Adipocyte (in vitro differentiated cells): ENCODE measurements around the gene TRIM2.

Source experiments
- DNase-seq: peaks from one replicate; pipeline ENCODE4 v3.0.0-alpha.2; 2015; ENCODE audit warnings: low read depth
- H3K27me3 ChIP-seq: replicated peaks from 2 replicates; pipeline ENCODE4 v1.7.0; 2013; ENCODE audit warnings: mild to moderate bottlenecking, low read length, moderate library complexity; ENCODE audit not compliant: control insufficient read depth, insufficient read depth
- H3K36me3 ChIP-seq: 2 replicates; pipeline ENCODE4 v1.7.0; 2013; ENCODE audit warnings: low read length, mild to moderate bottlenecking, moderate library complexity; ENCODE audit not compliant: control insufficient read depth, insufficient read depth, severe bottlenecking
- H3K4me1 ChIP-seq: 2 replicates; pipeline ENCODE4 v1.7.0; 2013; ENCODE audit warnings: mild to moderate bottlenecking, low read length, moderate library complexity; ENCODE audit not compliant: control insufficient read depth, insufficient read depth
- H3K4me3 ChIP-seq: 2 replicates; pipeline ENCODE4 v1.7.0; 2013; ENCODE audit warnings: mild to moderate bottlenecking, low read length, moderate library complexity
- H3K9ac ChIP-seq: 2 replicates; pipeline ENCODE4 v1.7.0; 2013; ENCODE audit warnings: mild to moderate bottlenecking, low read length, moderate library complexity
- H3K9me3 ChIP-seq: 2 replicates; pipeline ENCODE4 v1.7.0; 2013; ENCODE audit warnings: mild to moderate bottlenecking, low read length, moderate library complexity; ENCODE audit not compliant: control insufficient read depth

TRIM2 gene

DNA sequence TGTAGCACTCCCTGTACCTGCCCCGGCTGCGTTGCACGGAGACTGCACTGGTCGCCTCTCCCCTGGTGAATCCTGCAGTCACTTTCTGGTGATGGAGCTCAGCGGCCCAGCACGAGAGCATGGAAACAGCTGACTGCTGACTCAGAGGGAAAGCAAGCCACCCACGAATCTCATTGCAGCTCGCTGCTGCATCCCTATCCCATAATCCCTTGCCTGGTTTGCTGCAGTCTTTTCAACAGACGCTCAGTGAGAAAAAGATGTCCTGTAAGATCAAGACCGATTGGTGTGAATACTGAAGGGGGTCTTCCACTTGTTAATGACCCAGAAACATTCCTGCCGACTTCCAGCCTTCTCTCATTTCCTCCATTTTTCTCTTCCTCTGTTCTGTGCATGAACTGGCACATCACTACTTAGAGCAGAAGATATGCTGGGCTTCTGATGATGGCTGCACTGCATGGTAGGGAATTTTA, 52.9 kb downstream of the TRIM2 start:
- no peak overlapping the region for H3K9ac ChIP-seq
- H3K9me3 ChIP-seq: peaks cover 6% of the 10 kb centered on the region
- H3K27me3 ChIP-seq: no peaks in the 10 kb centered on the region
- DNase-seq: peak; percentile 83
- H3K36me3 ChIP-seq: no peaks in the 10 kb centered on the region
- H3K4me1 ChIP-seq: peaks cover 8% of the 10 kb centered on the region
- H3K4me3 ChIP-seq: peak overlapping the region; percentile 17

DNA sequence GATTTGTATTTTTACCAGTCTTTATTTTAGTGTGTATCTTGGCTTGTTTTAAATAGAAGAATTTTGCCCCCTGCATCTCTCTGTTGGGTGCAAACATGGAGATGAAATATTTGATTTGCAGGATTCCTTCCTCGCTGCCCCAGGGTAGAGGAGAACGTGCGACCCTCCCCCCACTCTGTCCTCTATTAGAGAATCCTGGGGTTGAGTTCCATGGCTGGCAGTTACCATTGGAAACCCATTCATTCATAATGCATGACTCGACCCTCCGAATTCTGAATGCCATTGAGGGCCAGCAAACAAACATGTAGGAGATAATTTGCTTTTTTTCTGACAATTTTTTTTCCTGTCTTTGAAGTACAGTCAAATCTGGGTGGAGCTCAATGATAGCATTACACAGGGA, 53.7 kb downstream of the TRIM2 start:
- Histone ChIP-seq H3K36me3 (no peaks in the 10 kb centered on the region), H3K4me1 (peaks cover 8% of the 10 kb centered on the region), H3K4me3 (no peak overlapping the region), H3K9me3 (peaks cover 7% of the 10 kb centered on the region), H3K27me3 (no peaks in the 10 kb centered on the region), H3K9ac (no peak overlapping the region)
- no peak for DNase-seq

DNA sequence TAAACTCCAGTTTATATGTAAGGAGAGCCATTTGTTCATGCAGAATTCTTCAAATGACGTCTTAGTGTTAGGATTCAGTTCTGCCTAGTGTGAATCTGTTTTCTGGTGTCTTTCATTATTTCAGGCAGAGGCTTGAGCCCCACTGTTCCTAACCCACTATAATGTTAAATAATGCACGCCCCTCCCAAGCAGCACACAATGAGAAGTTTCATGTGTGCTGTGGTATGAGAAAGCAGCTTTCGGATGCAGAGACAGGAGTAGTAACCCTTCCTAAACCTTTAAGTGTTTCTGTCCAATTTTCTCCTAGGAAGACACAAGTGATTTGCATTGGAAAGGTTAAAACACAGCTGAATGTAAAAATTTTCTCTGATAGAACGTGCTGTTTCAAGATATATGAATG, 54.5 kb downstream of the TRIM2 start:
- no peak overlapping the region for H3K4me3 ChIP-seq

DNA sequence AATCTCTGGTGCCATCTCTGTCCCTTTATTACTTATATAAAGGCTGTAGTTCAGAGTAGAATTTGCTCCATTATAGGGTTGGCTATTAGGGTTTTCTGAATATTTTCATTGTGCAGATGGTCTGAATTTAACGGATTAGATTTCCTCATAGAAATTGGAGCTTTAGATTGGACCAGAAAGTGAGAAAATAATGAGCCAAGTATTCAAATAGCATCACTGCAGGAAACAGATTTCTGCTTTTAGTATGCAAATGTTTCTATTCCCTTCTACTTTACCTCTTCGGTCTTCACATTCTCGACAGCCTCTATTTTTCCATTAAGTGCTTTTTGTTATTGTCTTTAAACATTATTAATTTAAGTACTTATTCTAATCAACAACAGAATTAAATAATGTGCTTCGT, 55.4 kb downstream of the TRIM2 start:
- H3K9ac ChIP-seq: no peak overlapping the region
- peaks cover 8% of the 10 kb centered on the region for H3K4me1 ChIP-seq
- no peak overlapping the region for H3K4me3 ChIP-seq
- H3K9me3 ChIP-seq: peaks cover 7% of the 10 kb centered on the region
- DNase-seq: peak; percentile 46
- no peaks in the 10 kb centered on the region for H3K36me3 ChIP-seq
- no peaks in the 10 kb centered on the region for H3K27me3 ChIP-seq

More for the DNA sequence above, 54.5 kb downstream of the TRIM2 start:
- H3K36me3 ChIP-seq: no peaks in the 10 kb centered on the region
- no peak for DNase-seq
- peaks cover 8% of the 10 kb centered on the region for H3K4me1 ChIP-seq
- no peaks in the 10 kb centered on the region for H3K27me3 ChIP-seq
- H3K9me3 ChIP-seq: peaks cover 7% of the 10 kb centered on the region
- H3K9ac ChIP-seq: no peak overlapping the region

- H3K36me3 ChIP-seq: no peaks in the 10 kb centered on the region
- DNase-seq: peak; percentile 18
- H3K9me3 ChIP-seq: peaks cover 7% of the 10 kb centered on the region
- no peak overlapping the region for H3K9ac ChIP-seq
- H3K27me3 ChIP-seq: no peaks in the 10 kb centered on the region
- no peak overlapping the region for H3K4me3 ChIP-seq
- H3K4me1 ChIP-seq: peaks cover 8% of the 10 kb centered on the region
Observed at GRCh38 chr4:153260132-153260531, 55.9 kb downstream of the TRIM2 start.

DNA sequence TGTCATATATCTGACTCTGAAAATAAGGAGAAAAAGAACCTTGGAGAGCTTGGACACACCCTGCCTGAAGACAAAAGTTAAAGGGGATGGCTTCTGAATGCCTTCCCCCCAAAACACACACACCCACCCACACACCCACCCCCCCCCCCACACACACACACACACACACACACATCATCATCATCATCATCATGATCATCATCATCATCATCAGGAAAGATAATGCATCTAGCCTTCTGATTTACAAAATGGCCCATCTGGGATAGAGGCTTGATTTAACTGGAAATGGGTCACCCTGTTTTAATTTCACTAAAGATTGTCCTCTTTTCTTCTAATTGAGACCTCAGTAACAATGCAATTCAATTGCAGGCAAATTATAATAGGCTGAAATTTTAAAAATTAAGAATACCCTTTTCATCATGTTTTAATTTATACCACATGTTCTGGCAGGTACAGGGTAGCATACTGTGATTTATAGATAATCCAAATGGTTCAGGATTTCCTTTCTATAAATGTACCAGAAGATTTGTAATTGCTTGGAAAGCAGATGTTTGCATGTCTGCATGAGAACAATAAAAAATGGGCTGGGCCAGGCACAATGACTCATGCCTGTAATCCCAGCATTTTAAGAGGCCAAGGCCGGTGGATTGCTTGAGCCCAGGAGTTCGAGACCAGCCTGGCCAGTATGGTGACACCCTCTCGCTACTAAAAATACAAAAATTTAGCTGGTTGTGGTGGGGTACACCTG, 56.5 kb downstream of the TRIM2 start:
- H3K4me3 ChIP-seq: no peak overlapping the region
- H3K4me1 ChIP-seq: peaks cover 8% of the 10 kb centered on the region
- H3K9ac ChIP-seq: no peak overlapping the region
- DNase-seq: peak; percentile 63
- no peaks in the 10 kb centered on the region for H3K27me3 ChIP-seq
- H3K9me3 ChIP-seq: peaks cover 7% of the 10 kb centered on the region
- no peaks in the 10 kb centered on the region for H3K36me3 ChIP-seq

DNA sequence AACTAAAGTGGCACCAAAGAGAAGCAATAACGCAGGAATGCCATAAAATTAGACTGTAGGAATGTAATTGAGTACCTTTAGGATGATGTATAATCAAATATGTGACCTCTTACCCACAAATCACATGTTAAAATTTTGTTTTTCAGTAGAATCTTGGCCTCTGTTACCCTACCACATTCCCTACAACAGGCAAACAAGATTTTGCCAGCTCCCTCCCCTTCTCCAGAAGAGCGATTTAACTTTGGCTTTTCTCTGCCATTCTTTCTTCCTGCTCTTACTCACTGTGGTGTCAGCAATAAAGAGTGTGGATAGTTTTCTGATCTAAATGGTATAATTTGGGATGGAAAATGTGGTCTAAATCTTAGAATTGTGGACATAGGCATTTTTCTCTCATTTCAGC, 57.2 kb downstream of the TRIM2 start:
- Histone ChIP-seq H3K9ac (no peak overlapping the region), H3K27me3 (no peaks in the 10 kb centered on the region), H3K4me1 (peaks cover 8% of the 10 kb centered on the region), H3K9me3 (peaks cover 7% of the 10 kb centered on the region), H3K4me3 (no peak overlapping the region), H3K36me3 (no peaks in the 10 kb centered on the region)
- no peak for DNase-seq

- Histone ChIP-seq H3K9me3 (peaks cover 7% of the 10 kb centered on the region), H3K4me1 (peaks cover 8% of the 10 kb centered on the region), H3K4me3 (no peak overlapping the region), H3K36me3 (no peaks in the 10 kb centered on the region), H3K9ac (no peak overlapping the region), H3K27me3 (no peaks in the 10 kb centered on the region)
- no peak for DNase-seq
Observed at GRCh38 chr4:153261914-153262313, 57.7 kb downstream of the TRIM2 start.

DNA sequence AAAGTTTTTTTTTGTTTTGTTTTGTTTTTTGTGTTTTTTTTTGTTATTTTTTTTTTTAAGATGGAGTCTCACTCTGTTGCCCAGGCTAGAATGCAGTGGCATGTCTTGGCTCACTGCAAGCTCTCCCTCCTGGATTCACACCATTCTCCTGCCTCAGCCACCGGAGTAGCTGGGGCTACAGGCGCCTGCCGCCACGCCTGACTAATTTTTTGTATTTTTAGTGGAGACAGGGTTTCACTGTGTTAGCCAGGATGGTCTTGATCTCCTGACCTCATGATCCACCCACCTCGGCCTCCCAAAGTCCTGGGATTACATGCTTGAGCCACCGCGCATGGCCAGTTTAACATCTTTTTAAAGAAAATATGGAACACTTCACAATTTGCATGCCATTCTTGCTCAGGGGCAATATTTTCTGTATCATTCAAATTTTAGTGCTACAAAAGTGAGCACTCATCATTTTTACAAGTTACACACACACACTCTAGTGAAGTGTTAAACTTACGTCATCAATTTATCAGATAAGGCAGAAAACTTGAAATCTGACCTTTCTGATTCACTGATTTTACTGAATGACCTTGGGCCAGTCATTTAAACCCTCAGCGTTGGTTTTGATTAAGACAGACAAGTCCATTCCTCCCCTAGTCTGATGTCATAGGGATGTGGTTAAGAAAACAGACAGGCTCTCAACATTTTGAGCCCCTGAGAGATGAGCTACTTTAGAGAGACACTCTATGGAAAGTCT, 61.2 kb downstream of the TRIM2 start:
- no peak for DNase-seq
- Histone ChIP-seq H3K9me3 (peaks cover 7% of the 10 kb centered on the region), H3K4me1 (peaks cover 5% of the 10 kb centered on the region), H3K36me3 (no peaks in the 10 kb centered on the region), H3K27me3 (no peaks in the 10 kb centered on the region), H3K9ac (no peak overlapping the region), H3K4me3 (no peak overlapping the region)

DNA sequence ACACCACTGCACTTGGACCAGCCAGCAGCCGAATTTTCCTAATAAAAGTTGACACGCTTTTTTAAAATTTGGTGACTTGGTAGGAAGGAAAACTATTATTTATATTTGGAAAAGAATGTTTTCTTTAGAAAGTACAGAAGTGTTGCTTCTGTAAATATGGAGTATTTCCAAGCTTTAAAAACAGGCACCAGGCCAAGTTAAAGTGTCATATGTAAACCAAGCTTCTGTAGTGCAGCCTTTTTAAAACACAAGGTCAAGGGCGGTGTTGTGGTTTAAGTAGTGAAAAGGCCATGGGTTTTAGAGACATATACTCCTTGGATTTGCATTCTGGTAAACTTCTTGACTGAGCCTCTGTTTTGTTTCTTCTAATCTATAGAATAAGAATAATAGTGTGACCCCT, 62.7 kb downstream of the TRIM2 start:
- peak; percentile 50 for DNase-seq
- Histone ChIP-seq H3K9me3 (peaks cover 2% of the 10 kb centered on the region), H3K36me3 (no peaks in the 10 kb centered on the region), H3K4me1 (peaks cover 5% of the 10 kb centered on the region), H3K9ac (no peak overlapping the region), H3K27me3 (no peaks in the 10 kb centered on the region), H3K4me3 (no peak overlapping the region)

DNA sequence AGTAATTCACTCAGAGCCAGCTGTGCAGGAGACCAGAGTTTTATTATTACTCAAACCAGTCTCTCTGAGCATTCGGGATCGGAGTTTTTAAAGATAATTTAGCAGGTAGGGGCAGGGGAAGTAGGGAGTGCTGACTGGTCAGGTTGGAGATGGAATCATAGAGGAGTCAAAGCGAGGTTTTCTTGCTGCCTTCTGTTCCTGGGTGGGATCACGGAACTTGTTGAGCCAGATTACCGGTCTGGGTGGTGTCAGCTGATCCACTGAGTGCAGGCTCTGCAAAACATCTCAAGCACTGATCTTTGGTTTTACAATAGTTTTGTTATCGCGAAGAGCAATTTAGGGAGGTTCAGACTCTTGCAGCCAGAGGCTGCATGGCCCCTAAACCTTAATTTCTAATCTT, 63.6 kb downstream of the TRIM2 start:
- Histone ChIP-seq H3K36me3 (no peaks in the 10 kb centered on the region), H3K4me3 (no peak overlapping the region), H3K9ac (no peak overlapping the region), H3K27me3 (no peaks in the 10 kb centered on the region), H3K4me1 (peaks cover 5% of the 10 kb centered on the region), H3K9me3 (no peaks in the 10 kb centered on the region)
- no peak for DNase-seq
